Psoas muscle (tissue), 8 donors: ENCODE data around the gene OGA. TPM values are rescaled to one million over a fixed set of nuclear protein-coding genes. Genes with fewer than 3 reads are reported as not detected.

ENCODE experiments used
- ATAC-seq, 4 donors: fragments of 200-7000 bp; cut with Tn5 transposase; one replicate each; pipeline ENCODE4 v1.9.1; 2020; ENCODE audit warnings: moderate library complexity in 3 of 4, mild to moderate bottlenecking in 2 of 4
- DNase-seq, 2 donors: peaks; one replicate each; pipeline ENCODE4 v3.0.0-alpha.2; 2020
- H3K27ac ChIP-seq: fragments of 200-600 bp; one replicate; pipeline ENCODE4 v1.8.0; 2022
- H3K27me3 ChIP-seq, 3 donors: fragments of 200-600 bp in 1 of 3; one replicate each; pipeline versions ENCODE4 v1.6.1 to v1.8.0; 2013 to 2022; ENCODE audit warnings: low read length in 2 of 3, mild to moderate bottlenecking in 2 of 3, moderate library complexity in 1 of 3; ENCODE audit not compliant: insufficient read depth in 3 of 3
- H3K36me3 ChIP-seq, 2 donors: fragments of 200-600 bp in 1 of 2; one replicate each; pipeline versions ENCODE4 v1.6.1 to v1.8.0; 2013 to 2022; ENCODE audit warnings: low read depth in 1 of 2, mild to moderate bottlenecking in 1 of 2, moderate library complexity in 1 of 2; ENCODE audit not compliant: insufficient read depth in 1 of 2
- H3K4me1 ChIP-seq: fragments of 200-600 bp; one replicate; pipeline ENCODE4 v1.8.0; 2022
- H3K4me3 ChIP-seq: fragments of 200-600 bp; one replicate; pipeline ENCODE4 v1.8.0; 2022; ENCODE audit warnings: mild to moderate bottlenecking
- H3K9me3 ChIP-seq: fragments of 200-600 bp; one replicate; pipeline ENCODE4 v1.8.0; 2022
- WGBS, 3 donors: extraction: QIAGEN DNeasy Blood & Tissue Kit; methylation state at CpG; one replicate each; pipeline versions ENCODE4 v1.1.6 to v1.1.7; 2013; 5-methylcytosine and 5-hydroxymethylcytosine counted together
- intact Hi-C, 2 donors: fragments of 100-400 bp; cut with DNase I; formaldehyde crosslinking; loops; one replicate each; pipeline versions ENCODE4 v1.11.0 to v1.14.2; 2022
- polyA plus RNA-seq, 3 donors: library from polyadenylated mRNA; stranded (reverse); fragments of 200-250 nt; gene quantifications; one replicate each; pipeline ENCODE4 v1.2.3, GENCODE V29; 2013
- total RNA-seq, 4 donors: library from RNA; stranded (reverse); fragmentation: NEBNext Ultra II Directional in 2 of 4; extraction: Animal tissue kit (Norgen Biotek cat#: 25700) in 2 of 4; gene quantifications; one replicate each; pipeline versions ENCODE4 v1.2.1 to v1.2.4, GENCODE V29; 2021 to 2023
- TF ChIP-seq, protein P1 (sequence below): fragments of 200-600 bp; IDR thresholded peaks from one replicate; pipeline ENCODE4 v1.8.0; 2022; ENCODE audit warnings: antibody characterized with exemption
- donor health status: healthy with polysubstance abuse.
- donor health status: DM: no; HTN: no; CAD: no; lungs with moderate emphysema.
- donor health status: Bipolar disorder and iron deficiency.
- donor health status: healthy.
- donor health status: DM: yes; HTN: yes; CAD: no.
- donor health status: DM: no; HTN: no; CAD: no.
- donor health status: DM: no; HTN: no; CAD: no.
- donor health status: DM: yes; HTN: yes; CAD: no.

The OGA gene
- total and polyA plus RNA-seq, 7 donors = 12.0 to 59.8 (median 56.2) TPM

- WGBS, 3 donors = 70 to 71% (median 71%) methylated on average over 3 of the region's 3 CpGs
- no peaks in the 10 kb centered on the region for H3K36me3 ChIP-seq
- H3K27me3 ChIP-seq = peaks cover 0 to 4% (median 0%) of the 10 kb centered on the region in 3 donors
- ATAC-seq (no peak), DNase-seq (no peak)
- H3K4me3 ChIP-seq = no peak overlapping the region
- no peaks in the 10 kb centered on the region for H3K9me3 ChIP-seq
- TF ChIP-seq, protein P1, sequence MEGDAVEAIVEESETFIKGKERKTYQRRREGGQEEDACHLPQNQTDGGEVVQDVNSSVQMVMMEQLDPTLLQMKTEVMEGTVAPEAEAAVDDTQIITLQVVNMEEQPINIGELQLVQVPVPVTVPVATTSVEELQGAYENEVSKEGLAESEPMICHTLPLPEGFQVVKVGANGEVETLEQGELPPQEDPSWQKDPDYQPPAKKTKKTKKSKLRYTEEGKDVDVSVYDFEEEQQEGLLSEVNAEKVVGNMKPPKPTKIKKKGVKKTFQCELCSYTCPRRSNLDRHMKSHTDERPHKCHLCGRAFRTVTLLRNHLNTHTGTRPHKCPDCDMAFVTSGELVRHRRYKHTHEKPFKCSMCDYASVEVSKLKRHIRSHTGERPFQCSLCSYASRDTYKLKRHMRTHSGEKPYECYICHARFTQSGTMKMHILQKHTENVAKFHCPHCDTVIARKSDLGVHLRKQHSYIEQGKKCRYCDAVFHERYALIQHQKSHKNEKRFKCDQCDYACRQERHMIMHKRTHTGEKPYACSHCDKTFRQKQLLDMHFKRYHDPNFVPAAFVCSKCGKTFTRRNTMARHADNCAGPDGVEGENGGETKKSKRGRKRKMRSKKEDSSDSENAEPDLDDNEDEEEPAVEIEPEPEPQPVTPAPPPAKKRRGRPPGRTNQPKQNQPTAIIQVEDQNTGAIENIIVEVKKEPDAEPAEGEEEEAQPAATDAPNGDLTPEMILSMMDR = no peak
- no peak overlapping the region for H3K27ac ChIP-seq
- no peaks in the 10 kb centered on the region for H3K4me1 ChIP-seq
- intact Hi-C loops = no loop called here
These were observed 74.0 kb downstream of the OGA start for GRCh38 chr10:101744267-101744666.

- no peaks in the 10 kb centered on the region for H3K4me1 ChIP-seq
- 48 to 50% (median 49%) methylated on average over 2 of the region's 2 CpGs for WGBS, 3 donors
- H3K27me3 ChIP-seq = peaks cover 0 to 4% (median 0%) of the 10 kb centered on the region in 3 donors
- TF ChIP-seq, protein P1 = no peak
- H3K9me3 ChIP-seq = no peaks in the 10 kb centered on the region
- DNase-seq = no peak
- no peak overlapping the region for H3K4me3 ChIP-seq
- no peak overlapping the region for H3K27ac ChIP-seq
- no peaks in the 10 kb centered on the region for H3K36me3 ChIP-seq
- intact Hi-C loops = no loop called here
- ATAC-seq = no peak
These were observed 76.3 kb downstream of the OGA start for GRCh38 chr10:101741938-101742337.

- no peak for DNase-seq
- H3K4me1 ChIP-seq = no peaks in the 10 kb centered on the region
- 67 to 79% (median 67%) methylated on average over 3 of the region's 3 CpGs for WGBS, 3 donors
- peaks cover 0 to 5% (median 4%) of the 10 kb centered on the region in 3 donors for H3K27me3 ChIP-seq
- H3K9me3 ChIP-seq = no peaks in the 10 kb centered on the region
- TF ChIP-seq, protein P1 = no peak
- H3K36me3 ChIP-seq = no peaks in the 10 kb centered on the region
- no peak for ATAC-seq
- intact Hi-C loops = no loop called here
- H3K27ac ChIP-seq = no peak overlapping the region
- H3K4me3 ChIP-seq = no peak overlapping the region
These were observed 81.6 kb downstream of the OGA start for GRCh38 chr10:101736666-101737065.

Other genes with a start within 250 kb of the OGA start
- gene POLL, start 230.2 kb downstream of the OGA start, total RNA-seq = 10 to 100 TPM; 21.2 to 29.3 (median 23.8) TPM
- gene POLL, start 230.2 kb downstream of the OGA start, polyA plus RNA-seq = 10 to 100 TPM; 19.0 to 24.1 (median 21.6) TPM
- 10 to 100 TPM in 2 of 4 donors, 1 to 10 TPM in 2; 6.6 to 12.2 (median 9.9) TPM for gene DPCD, start 230.1 kb downstream of the OGA start, total RNA-seq
- gene DPCD, start 230.1 kb downstream of the OGA start, polyA plus RNA-seq = 10 to 100 TPM; 13.1 to 27.4 (median 15.1) TPM
- 100 to 1,000 TPM in 1 of 4 donors, 10 to 100 TPM in 3; 69.0 to 100 (median 84.7) TPM for gene FBXW4, start 123.3 kb downstream of the OGA start, total RNA-seq
- gene FBXW4, start 123.3 kb downstream of the OGA start, polyA plus RNA-seq = 10 to 100 TPM; 15.5 to 48.3 (median 39.3) TPM
- not detected for gene FGF8, start 42.3 kb downstream of the OGA start, total RNA-seq
- not detected for gene FGF8, start 42.3 kb downstream of the OGA start, polyA plus RNA-seq
- gene NPM3, start 35.0 kb downstream of the OGA start, total RNA-seq = 10 to 100 TPM; 12.3 to 18.5 (median 14.7) TPM
- 10 to 100 TPM; 19.3 to 52.6 (median 24.3) TPM for gene NPM3, start 35.0 kb downstream of the OGA start, polyA plus RNA-seq
- 1 to 10 TPM in 3 of 4 donors, under 1 TPM in 1; 0.71 to 3.2 (median 1.8) TPM for gene KCNIP2, start 25.4 kb upstream of the OGA start, total RNA-seq
- gene KCNIP2, start 25.4 kb upstream of the OGA start, polyA plus RNA-seq = 1 to 10 TPM in 2 of 3 donors, under 1 TPM in 1; 0.58 to 5.9 (median 1.1) TPM
- 10 to 100 TPM; 14.1 to 22.9 (median 18.4) TPM for gene ARMH3, start 237.7 kb upstream of the OGA start, total RNA-seq
- gene ARMH3, start 237.7 kb upstream of the OGA start, polyA plus RNA-seq = 10 to 100 TPM; 26.0 to 38.7 (median 30.2) TPM
- gene HPS6, start 246.9 kb upstream of the OGA start, total RNA-seq = 10 to 100 TPM in 2 of 4 donors, 1 to 10 TPM in 2; 8.8 to 13.2 (median 10.1) TPM
- gene HPS6, start 246.9 kb upstream of the OGA start, polyA plus RNA-seq = 10 to 100 TPM in 1 of 3 donors, 1 to 10 TPM in 2; 7.3 to 12.5 (median 9.8) TPM